HL-60/S4 (cell line): Measurements from ENCODE around the gene ISG20L2.

Source experiments
- in situ Hi-C: fragments of 300-500 bp; cut with MboI; formaldehyde crosslinking; loops from 2 replicates; pipeline ENCODE4 v1.14.3; 2022; ENCODE audit warnings: low sequenced_read_pairs

Gene ISG20L2

DNA sequence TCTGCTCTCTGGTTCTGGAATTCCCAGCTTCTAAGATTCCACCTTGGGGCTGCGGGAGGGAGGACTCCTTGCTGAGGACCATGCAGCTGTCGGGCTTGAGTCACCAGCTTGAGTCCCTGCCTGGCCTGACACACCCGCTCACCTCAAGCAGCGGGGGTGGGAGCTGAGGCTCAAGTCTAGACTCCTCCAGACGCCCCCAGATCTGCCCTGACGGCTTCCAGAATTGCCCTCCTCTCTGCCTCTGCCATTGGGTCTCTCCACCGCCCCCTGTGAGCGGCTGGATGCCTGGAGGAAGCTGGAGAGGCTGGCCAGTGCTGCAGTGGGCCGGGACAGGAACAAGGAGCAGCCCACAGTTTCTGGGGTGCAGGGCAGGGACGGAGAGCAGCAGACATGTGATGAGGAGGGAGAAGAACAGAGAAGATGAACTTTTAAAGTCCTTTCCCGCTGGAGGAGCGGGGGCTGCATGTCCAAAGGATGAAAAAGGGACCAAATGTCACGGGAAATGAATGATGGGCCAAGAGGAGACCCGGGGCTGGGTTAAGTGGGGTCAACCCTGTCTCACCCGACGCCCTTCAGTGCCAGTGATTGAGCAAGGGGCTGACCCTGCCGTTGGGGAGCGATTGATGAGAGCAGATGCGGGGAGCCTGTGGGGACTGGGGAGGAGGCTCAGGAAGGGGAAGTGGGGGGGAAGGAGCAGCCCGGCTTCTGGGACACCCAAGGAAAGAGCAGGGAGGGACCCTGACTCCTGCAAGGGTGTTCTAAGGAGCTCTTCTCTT lies 36.7 kb downstream of the ISG20L2 start:
- in situ Hi-C loops, result no loop called here

DNA sequence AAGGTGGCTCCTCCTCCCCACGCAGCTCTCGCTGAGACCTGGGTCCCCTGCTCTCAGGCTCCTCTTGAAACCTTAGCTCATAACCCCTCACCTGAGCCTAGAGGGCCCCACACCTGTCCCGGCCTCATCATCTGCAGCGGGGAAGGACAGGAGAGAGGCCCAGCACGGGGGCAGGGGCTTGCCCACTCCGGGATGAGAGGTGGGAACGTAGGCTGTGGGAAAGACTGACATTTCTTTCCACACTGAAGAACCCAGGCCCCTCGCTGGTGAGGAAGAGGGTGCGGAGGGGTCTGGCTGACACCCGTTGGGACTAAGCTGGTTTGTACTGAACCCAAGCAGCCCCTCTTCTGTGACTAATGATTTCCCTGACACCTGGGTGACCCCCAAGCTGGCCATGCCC lies 37.4 kb downstream of the ISG20L2 start:
- in situ Hi-C loops, result no loop called here

- in situ Hi-C loops, result no loop called here
Observed at GRCh38 chr1:156690675-156691036, 37.9 kb downstream of the ISG20L2 start.

GRCh38 chr1:156689953-156690674 lies 38.5 kb downstream of the ISG20L2 start:
- in situ Hi-C loops, result no loop called here

DNA sequence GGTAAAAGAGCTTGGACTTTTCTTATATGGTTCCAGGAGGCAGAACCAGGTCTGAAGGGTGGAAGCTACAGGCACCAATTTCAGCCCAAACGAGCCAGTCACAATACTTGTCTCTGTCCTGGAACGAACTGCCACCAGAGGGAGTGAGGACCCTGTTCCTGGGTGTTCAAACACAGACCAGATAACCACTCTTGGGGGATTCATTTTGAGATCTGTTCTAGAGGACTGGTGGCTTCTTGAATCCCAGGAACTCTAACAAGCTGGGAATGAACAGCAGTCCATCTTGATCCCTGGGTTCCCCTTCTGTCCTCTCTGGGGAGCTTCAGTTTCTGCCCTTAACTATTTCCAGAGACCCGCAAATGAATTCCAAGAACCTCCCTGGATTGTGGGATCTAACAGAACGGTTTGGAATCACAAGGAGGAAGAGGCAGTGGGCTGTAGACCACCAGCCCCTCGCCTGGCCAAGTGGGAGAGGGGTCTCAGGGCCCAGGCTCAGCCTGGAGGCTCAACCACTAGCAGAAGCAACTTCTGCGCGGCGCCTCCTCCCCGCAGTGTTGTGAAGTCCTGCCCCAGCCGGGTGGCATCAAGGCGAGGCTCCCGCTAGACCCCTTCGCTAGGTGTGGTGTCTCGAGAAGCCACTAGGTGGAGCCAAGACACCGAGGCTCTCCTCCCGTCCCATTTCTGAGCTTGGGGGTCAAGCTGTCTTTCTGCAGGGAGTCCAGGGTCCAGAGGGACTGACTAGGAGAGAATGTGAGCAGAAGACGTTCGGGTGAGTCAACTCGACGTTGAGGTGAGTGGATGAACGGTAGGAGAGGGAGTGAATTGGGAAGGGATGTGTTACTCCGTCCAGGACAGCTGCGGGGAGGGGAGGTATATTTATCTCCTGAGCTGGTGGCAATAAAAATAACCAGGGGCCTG lies 39.3 kb downstream of the ISG20L2 start:
- in situ Hi-C loops, result no loop called here

GRCh38 chr1:156684227-156684782 lies 44.3 kb downstream of the ISG20L2 start:
- in situ Hi-C loops, result no loop called here

DNA sequence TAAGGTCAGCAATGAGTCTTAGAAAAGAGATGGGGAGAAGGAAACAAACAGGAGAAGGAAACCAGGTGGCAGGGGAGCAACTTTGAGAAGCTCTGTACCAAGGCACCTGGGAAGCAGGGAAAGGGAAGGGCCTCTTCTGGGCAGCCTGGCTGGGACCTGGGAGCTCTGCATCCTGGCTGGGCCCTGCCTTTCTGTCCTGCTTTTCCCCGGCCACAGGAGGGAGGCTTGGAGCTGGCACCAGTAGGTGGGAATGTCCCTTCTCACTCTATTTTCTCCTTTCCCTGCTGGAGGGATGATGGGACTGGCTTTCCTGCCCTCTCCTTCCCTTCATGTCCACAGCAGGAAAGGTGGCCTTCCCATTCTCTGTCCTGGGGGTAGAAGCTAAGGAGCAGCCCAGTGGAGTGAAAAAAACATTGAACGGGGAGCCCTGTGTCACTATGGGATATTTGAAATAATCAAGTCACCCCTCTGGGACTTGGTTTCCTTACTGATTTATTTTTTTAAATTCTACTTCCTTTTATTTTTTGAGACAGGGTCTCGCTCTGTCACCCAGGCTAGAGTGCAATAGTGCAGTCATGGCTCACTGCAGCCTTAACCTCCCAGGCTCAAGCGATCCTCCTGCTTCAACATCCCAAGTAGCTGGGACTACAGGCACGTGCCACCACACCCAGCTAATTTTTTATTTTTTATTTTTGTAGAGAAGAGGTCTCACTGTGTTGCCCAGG lies 46.2 kb downstream of the ISG20L2 start:
- in situ Hi-C loops, result no loop called here

GRCh38 chr1:156681196-156681960 lies 47.2 kb downstream of the ISG20L2 start:
- in situ Hi-C loops, result no loop called here

DNA sequence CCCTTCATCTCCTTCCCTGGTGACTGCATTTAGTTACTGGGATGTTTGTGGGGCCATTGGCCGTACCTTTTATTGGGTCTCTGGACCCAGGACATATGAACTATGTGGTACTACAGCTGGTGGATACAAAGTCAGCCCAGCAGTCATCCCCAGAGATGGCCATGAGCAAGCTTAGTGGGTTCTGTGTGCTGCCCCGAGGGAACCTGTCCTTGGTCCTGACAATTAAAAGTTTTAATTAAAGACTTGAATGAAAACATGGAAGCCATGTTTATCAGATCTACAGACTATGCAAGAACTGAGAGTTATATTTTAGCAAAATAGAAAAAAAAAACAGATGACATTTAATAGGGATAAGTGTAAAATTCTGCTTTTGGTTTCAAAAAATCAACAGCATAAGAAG lies 48.5 kb downstream of the ISG20L2 start:
- in situ Hi-C loops, result no loop called here

DNA sequence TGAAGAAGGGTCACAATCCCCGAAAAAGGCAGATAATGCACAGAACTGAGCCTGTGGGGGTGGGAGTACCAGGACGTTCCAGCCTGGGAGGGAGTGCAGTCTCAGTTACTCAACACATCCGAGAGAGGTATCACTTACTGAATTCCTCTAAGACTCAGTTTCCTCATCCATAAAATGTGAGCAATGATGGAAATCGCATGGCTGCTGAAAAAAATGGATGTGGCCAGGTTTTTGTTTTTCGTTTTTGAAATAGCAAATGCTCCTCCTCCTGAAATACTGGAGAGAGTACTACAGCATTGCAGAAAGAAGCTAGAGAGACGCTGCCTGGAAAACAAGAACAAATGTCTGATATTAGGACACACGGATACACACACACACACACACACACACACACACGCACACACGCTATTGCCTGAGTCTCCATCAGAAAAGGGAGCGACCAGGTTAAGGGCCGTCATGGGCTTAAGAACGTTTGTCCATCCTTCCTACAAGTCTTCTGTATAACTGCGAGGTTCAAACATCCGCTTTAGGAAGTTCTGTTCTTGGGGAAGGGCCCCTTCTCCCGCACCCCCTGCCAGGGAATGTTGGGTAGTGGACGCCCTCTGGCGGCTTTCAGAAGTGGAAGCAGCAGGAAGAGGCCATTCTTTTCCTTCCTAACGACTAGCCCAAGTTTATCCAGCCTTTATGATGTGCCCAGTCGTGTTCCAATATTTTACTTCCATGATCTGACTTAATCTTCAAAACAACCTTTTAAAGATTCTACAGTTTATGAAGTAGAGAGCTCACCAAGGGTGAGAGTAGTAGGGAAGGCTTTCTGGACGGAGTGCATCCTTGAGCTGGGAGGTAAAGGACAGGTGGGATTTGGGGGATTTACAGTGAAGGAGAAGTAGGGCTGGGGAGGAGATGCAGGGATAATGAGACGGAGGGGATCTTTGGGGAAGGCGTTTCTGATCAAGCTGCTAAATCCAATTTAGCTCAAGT lies 50.7 kb downstream of the ISG20L2 start:
- in situ Hi-C loops, result no loop called here

DNA sequence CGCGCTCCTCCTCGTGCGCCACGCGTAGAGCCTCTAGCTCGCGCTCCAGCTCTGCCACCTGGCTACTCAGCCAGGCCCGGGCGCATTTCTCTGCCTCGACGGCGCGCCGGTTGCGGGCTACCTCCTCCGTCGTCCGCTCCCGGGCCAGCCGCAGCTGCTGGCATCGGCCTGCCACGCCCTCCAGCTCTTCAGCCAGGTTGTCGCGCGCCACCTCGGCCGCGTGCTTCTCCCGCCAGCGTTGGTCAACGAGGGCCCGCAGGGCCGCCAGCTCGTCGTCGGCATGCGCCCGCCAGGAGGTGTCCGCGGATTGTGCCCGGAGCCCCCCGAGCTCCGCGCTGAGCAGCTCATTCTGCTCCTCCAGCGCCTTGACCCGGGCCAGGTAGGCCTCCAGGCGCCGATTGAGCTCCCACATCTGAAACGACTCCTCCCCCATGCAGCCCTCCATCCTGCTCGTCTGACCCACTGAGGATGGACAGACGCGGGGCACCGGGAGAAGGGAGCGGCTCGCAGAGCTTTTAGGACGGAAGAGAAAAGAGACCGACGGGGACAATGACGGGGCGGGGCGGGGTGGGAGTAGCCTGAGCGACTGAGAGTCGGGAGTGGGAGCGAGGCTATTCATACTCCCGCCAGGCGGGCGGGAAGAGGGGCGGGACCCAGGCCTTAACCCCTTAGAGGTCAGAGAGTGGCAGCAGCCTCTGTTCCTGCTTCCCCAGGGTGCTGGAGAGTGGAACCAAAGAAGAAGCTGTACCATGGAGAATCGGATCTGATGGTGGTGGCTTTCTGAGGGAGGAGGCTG lies 51.5 kb downstream of the ISG20L2 start, which contains the start of gene NES:
NES (minus strand) TSS at position 588 of the 796 bp plus-strand sequence; CDS start at position 445, 143 bp downstream.
- in situ Hi-C loops, result no loop called here

GRCh38 chr1:156676114-156676819 lies 52.3 kb downstream of the ISG20L2 start:
- in situ Hi-C loops, result no loop called here

GRCh38 chr1:156675210-156676113 lies 53.1 kb downstream of the ISG20L2 start:
- in situ Hi-C loops, result no loop called here

DNA sequence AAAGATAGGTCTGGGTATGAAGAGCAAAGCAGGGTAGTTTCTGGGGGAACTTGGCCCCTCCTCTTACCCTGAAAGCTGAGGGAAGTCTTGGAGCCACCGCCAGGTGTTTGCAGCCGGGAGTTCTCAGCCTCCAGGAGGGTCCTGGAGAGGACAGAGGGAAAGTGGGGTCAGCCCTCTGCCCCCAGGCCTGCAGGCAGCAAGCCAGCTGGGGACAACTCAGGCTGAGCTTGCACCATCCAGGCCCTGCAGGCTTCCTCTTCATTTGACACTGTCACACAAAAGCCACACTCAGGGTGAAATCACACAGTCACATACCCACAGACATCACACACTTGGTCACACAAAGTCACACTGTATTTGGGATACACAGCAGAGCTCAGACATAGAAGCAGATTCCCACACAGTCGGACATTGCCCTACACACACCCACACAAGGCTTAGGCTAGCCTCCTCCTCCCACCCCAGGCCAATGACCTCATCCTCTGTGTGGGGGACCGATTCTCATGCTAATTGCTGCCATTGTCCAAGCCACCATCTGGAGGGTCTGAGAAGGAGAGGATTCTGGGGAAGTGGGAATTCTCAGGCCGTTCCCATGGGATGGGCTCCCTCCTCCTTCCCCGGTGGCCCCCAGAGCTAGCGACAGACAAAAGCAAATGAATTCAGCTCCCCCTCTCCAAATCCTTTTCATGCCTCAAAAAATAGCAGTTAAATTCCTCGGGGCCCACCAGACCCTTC lies 55.0 kb downstream of the ISG20L2 start:
- in situ Hi-C loops, result loop anchor here (5.0 kb wide), 1 partner anchor 46 kb away; no protein-coding TSS in a partner anchor
